ENCODE data around the gene GPR78.

DNA sequence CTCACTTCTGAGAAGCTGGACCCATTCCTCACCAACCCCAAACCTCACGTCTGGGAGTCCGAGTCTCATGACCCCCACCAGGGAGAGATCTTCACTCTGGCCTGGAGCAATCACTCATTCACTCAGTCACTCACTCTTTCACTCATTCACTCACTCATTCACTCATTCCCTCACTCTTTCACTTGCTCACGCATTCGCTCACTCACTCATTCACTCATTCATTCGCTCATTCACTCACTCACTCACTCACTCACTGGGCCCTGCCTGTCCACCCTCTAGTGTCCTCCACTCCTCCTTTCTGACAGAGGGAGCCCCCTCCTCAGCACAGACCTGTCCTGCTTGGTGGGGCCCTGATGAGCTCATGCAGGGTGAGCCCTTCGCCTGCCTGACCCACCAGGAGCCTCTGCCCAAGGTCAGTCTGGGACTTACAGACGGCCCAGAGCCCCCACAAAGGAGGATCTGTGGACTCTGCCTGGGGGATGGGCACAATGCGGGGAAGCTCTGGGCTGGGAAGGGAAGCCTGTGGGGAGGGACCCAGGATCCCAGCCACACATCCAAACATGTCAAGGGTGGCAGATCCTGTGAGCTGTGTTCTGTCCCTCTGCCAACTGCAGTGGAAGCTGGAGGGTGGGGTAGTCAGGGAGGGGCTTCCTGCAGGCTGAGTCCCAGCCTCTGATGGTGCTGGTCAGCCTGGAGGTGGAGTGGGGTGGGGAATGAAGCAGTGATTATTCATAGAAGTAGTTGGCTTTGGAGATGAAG is 30.8 kb downstream of the GPR78 start:
- TF ChIP-seq EP300 (IDR thresholded peaks at IDR 0.05) (no peak), POLR2A (IDR thresholded peaks at IDR 0.05) (no peak)
- TF ChIP-seq, protein P1, sequence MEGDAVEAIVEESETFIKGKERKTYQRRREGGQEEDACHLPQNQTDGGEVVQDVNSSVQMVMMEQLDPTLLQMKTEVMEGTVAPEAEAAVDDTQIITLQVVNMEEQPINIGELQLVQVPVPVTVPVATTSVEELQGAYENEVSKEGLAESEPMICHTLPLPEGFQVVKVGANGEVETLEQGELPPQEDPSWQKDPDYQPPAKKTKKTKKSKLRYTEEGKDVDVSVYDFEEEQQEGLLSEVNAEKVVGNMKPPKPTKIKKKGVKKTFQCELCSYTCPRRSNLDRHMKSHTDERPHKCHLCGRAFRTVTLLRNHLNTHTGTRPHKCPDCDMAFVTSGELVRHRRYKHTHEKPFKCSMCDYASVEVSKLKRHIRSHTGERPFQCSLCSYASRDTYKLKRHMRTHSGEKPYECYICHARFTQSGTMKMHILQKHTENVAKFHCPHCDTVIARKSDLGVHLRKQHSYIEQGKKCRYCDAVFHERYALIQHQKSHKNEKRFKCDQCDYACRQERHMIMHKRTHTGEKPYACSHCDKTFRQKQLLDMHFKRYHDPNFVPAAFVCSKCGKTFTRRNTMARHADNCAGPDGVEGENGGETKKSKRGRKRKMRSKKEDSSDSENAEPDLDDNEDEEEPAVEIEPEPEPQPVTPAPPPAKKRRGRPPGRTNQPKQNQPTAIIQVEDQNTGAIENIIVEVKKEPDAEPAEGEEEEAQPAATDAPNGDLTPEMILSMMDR (IDR thresholded peaks at IDR 0.05), result no peak
